ENCODE results near the gene HTN1.

DNA sequence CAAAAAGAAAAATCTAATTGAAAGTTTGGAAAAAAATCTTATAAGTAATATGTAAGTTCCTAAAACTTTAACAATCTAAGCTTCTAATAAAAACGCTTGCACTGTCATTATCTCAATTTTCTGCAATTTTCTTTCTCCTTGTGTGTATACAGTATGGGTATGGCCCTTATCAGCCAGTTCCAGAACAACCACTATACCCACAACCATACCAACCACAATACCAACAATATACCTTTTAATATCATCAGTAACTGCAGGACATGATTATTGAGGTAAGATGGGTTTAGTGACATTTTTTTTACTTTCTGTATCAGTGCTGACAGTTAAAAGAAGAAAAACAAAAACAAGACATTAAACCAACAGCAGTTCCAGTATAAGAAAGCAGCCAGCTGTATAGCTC, 49.5 kb upstream of the HTN1 start:
- TF ChIP-seq CTCF (IDR thresholded peaks at IDR 0.05): no peak
- no peak for TF ChIP-seq POLR2A (IDR thresholded peaks at IDR 0.05)

Measured in thyroid gland (tissue), 4 donors.